Left hindlimb (tissue), 1 donor: ENCODE data around the gene DLG1.
"Not testable (repeated sequence)": the region's sequence is repeated elsewhere in the genome, so short reads cannot be mapped to it uniquely, and the experiment has no call there.

Source experiments
- DNase-seq: peaks from one replicate; pipeline ENCODE4 v3.0.0-alpha.2; 2018

The DLG1 gene

DNA sequence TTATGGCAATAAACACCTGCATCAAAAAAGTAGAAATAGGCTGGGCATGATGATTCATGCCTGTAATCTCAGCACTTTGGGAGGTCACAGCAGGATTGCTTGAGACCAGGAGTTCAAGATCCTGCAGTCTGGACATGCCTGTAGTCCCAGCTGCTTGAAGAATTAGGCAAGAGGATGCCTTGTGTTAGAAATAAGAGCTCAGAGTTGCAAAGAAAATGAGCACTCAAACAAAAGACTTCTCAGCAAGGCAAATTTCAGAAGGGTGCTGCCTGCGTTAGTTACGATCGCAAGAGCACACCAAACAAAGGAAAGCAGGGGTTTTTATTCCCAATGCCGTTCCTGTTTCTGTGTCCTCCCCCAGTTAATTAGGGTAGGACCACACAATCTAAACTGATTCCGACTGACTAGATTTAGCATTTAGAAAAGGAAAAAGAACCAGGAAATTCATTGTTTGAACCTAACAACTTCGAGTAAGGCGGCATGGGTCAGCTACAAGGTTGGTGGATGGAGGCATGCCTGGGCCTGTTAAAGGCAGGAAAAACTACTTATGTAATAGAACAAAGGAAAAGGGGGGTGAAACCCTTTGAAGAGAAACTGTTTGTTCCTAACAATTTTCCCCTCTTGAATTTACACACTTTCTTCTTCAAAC lies 55.5 kb downstream of the DLG1 start:
- no peak for DNase-seq

DNA sequence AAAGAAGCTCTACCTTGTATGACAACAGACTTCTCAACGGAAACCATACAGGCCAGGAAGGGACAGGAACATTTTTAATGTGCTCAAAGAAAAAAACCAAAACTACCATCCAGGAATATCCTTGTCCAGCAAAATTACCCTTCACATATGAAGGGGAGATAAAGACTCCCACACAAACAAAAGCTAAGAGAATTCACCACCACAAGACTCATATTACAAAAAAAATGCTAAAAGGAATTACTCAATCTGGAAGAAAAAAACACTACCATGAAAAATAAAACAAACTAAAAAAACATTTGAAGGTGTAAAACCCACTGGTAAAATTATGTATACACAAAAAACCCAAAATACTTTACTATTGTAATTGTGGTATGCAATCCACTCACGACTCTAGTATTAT lies 57.2 kb downstream of the DLG1 start:
- DNase-seq: no peak

DNA sequence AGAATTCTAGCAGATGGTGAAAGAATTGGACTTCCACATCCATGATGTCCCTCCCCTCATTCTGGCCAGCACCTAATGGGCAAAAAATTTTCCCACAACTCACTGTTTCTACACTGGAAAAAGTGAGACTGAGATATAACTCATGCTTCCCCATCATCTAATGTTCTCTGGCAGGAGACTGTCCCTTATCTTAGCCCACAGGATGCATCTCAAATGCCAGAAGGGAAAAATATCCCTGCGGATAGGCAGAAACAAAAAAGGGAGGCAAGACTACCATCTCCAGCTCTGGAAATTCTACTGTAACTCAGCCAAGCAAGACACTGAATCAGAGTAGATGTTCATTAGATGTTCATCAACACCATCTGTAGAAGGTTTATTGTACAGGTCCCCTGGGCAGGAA lies 58.6 kb downstream of the DLG1 start:
- DNase-seq: no peak

DNA sequence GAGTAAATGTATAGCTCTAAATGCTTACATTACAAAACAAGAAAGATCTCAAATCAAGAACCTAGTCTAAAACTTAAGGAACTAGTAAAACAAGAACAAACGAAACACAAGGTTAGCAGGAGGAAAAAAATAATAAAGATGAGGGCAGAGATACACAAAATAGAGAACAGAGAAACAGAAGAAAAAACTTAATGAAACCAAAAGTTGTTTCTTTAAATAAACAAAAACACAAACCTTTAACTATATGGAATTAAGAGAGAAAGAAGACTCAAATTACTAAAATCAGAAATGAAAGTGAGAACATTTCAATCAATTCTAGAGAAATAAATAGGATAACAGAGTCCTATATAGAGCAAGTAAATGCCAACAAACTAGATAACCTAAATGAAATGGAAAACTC lies 59.6 kb downstream of the DLG1 start:
- DNase-seq: no peak

DNA sequence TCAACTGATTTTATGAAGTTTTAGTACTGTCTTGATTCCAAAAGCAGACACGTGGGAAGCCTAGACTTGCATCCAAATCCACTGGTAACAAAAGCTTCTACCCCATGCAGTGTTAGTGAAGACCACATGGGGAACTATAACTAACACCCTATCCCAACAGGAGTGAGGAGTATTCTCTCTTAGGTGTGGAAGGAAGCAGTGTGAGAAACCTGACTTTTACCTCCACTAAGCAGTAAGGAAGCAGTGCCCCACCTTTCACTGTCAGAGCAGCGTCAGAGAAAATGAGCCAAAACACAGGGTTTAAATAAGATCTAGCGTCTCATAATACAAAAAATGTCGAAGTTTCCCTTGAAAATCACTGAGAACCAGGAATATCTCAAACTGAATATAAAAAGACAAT lies 60.5 kb downstream of the DLG1 start:
- no peak for DNase-seq

DNA sequence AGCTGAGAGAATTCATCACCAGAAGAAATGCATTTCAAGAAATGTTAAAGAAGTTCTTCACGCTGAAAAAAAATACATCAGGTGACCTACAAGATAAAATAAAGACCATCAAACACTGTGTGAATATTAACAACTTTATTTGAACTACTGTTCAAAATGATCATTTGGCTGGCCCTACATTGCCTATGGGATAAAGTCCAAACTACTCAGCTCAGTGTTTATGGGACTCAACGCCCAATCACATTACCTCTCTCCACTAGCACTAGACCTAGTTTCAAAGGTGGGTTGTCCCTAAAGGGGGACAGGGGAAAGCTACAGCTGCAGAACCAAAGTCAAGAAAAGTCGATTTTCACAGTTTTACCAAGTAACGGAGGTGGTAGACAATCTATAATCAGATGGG lies 62.0 kb downstream of the DLG1 start:
- no peak for DNase-seq

DNA sequence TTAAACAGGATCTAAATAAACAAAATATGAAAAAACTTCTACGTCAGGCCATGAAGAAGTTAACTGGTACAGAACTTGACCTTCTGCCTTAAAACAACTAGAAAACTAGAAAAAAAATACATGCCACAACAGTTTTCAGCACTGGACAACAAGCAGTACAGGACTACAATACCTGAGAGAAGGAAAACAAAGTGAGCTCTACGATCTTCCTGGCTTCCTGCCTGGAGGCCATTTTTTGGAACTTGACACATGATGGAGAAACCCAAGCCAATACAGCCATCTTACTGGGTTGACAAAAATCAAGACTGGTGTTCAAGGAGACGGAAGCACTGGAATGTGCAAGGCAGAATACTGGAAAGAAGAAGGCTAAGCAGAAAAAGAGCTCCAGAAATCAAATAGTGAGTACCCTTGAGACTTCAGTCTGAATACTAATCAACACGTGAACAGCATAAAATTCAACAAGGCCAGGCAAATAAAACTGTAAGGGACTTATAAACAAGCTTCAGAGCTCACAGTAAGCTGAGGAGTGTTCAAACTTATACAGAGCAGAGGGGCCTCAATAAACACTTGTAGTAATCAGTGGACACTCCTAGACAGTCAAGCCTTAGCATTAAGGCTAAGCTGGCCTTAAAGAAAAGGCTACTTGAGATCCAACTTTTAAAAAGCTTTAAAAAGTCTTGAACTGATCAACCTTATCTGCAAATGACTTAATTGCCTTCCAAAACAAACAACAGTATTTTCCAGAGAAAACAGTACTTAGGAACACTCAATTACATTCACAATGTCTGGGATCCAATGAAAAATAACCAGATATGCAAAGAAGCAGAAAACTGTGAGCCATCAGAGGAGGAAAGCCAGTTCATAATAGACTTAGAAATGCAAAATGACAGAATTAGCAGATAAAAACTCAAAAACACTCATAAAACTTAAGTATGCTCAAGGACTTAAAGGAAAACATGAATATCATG lies 63.2 kb downstream of the DLG1 start:
- no peak for DNase-seq

DNA sequence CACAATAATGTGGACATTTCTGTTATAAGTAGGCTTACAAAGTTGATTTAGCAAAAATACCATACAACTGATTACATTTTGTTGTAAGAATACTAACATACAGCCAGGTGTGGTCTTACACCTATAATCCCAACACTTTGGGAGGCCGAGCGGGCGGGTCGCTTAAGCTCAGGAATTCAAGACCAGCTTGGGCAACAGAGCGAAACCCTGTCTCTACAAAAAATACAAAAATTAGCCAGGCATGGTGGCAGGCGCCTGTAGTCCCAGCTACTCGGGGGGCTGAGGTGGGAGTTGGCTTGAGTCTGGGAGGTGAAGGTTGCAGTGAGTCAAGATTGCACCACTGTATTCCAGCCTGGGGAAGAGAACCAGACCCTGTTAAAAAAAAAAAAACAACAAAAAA lies 67.1 kb downstream of the DLG1 start:
- DNase-seq: no peak

DNA sequence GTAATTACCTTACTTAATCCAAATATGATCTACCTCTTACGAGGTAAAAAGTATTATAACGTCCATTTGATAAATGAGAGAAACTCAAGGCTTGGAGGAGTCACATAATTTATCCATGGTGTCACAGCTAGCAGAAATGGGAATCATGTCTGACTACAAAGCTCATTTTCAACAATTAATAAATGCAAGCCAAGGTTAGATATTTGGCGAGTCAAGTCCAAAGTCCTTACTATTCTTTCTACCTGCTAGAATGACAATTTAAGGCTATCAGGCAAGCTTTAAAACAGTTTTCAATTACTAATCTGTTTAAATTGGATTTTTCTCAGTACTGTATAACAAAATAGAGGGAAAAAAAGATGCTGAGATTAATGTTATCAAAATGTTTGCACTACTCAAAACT lies 68.6 kb downstream of the DLG1 start:
- DNase-seq: no peak

DNA sequence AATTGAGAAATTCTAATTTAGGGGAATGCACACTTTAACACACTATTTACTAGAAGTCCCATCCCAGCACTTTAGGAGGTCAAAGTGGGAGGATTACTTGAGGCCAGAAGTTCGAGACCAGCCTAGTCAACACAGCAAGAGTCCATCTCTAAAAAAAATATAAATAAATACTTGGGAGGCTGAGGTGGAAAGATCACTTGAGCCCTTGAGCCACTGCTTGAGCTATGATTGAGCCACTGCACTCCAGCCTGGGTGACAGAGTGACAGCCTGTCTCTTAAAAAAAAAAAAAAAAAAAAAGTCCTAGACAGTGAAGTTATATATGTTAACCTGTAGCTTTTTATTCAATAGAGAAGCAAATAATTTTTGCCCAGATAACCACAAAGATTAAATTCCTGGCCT lies 69.2 kb downstream of the DLG1 start:
- DNase-seq: no peak

DNA sequence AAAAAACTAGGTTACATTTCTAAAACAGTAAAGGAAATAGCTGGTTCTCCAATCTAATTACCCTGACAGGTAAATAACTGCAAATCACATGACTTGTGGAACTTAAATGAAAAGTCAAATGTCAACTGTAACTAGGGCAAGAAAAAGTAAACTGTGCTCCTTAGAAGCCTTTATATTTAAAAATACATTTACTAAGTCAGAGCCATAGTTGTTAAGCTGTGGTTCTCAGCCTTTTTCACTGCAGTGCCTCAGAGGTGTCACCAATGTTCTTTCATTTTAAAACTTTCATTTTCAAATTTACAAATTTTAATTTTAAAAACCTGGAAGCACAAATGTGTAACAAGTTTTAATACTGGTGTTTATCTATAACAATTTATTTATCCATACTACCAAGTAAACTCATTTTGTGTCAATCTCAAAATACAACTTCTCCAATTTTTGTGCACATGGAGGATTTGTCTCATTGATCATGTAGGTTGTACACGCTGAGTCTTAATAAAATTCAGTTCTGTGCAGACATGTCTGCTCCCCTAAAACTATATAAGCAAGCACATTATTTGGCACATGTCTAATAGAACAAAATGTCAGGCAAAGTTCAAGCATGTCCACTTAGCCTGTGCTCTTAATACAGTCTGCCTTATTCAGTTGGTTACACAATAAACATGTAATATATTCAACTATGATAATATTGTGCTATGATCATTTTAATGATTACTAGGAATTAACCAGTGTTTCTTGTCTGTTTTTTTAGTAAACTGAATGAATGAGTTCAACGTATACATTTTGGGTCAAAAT lies 70.4 kb downstream of the DLG1 start:
- DNase-seq: no peak

DNA sequence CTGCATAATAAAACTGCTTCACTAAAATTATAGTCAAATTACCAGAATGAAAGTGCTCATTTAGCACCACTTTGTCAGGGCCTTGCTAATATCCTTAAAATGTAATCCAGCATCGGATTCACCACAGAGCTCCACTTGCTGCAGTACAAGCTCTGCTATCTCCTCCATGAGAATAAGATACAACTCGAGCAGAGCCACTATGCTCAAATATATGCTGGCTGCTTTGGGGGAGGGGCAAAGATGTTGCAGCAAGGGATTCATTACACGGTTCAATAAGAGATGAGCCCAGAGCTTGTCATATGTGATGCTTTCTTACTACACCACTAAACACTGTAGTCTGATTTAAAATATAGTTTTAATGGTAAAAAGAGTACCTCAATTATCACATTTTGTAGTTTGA lies 72.2 kb downstream of the DLG1 start:
- no peak for DNase-seq

DNA sequence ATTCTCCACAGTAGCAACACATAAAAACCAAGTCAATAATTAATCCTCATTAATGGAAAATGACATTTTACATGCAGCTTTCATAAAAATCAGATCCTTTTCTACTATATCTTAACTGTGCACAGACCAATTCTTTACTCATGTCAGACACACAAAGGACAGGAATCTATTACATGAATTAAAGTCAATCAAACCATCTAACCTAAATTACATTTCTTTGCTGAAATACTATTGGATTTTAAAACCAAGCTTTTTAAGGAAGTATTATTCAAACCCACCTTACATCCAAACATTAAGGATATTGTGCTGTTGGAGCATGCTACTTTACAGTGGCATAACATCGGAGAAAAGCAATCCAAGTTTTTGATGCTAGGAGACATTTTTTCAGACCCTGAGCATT lies 72.8 kb downstream of the DLG1 start:
- DNase-seq: no peak

DNA sequence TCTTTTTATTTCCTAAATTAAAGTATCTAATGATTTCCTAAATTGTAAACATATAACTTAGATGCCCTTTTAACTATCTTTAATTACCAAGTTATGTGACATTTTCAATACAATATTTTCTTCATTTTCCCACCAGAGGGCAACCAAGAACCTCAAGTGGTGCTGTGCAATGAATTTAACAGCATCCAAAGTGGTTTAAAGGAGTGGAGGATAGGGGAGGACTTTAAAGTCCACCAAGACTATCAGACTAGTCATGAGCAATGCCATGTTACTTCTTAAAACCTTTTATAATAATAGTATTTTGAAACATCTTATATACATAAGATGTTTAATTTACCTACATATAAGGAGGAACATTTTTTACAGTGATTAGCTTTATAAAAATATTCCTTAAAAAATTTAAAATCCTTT lies 74.4 kb downstream of the DLG1 start:
- no peak for DNase-seq

DNA sequence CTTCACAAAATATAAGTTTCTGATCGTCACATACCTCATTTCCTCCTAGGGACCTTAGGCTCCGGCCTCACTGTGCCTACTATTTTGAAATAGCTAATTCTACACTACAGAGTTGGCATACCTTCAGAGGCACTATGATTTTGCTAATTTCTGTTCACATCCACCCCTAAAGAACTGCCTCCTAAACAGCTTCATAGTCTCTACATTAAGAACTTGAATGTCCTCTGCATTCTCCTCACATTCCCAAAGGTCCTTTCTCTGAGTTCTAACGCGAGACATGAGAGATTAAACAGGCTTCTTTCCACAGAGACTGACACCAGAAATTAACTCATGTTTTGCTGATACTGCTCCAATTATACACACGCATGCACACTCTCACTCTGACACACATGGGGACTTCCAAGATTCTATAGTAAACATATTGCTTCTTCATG lies 75.5 kb downstream of the DLG1 start:
- DNase-seq: no peak

DNA sequence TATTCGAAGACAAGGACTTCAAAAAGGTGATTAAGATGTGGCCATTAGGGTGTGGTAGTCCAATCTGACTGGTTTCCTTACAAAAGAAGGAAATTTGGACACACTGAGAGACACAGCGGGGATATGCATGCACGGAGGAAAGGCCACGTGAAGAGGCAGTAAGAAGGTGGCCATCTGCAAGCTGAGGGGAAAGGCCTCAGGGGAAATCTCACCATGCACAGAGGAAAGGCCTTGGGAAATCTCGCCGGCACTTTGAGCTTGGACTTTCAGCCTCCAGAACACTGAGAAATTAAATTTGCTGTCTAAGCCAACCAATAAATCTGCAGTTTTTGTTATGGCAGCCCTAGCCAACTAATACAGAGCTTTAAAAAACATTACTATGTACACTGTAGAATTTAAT lies 78.8 kb downstream of the DLG1 start:
- DNase-seq: no peak

DNA sequence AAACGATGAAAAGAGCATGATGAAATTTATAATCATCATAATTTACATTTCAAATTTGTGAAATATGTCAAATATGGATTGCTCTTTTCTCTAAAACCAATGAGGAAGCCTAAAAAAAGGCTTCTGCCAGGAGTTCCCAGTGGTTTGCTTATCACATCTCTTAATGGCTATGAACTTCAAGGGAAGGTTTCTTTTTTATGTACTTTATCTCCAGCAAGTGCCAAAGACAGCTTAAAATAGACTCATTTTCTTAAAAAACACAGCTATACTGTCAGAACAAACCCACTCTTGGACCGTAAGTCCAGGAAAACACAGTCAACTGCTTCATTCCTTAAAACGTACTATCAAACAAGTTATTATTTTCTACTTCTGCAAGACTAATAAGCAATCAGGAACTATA lies 80.2 kb downstream of the DLG1 start:
- no peak for DNase-seq

DNA sequence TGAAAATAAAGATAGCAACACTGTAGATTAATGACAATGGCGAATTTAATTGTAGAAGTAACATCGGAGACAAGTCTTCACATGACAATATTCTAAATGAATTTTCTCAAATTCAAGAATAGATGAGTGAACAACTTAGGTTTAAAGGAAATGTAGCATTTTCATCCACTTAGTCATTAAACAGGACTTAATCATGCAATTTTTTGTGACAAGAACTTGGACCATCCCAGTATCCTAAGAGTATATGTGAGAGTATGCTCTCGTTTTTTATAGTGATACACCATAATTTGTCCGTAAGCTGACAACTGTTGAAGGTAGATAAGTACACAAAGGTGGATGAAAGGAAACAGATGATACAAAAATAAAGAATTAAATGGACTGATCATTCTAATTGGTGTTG lies 81.5 kb downstream of the DLG1 start:
- DNase-seq: no peak

DNA sequence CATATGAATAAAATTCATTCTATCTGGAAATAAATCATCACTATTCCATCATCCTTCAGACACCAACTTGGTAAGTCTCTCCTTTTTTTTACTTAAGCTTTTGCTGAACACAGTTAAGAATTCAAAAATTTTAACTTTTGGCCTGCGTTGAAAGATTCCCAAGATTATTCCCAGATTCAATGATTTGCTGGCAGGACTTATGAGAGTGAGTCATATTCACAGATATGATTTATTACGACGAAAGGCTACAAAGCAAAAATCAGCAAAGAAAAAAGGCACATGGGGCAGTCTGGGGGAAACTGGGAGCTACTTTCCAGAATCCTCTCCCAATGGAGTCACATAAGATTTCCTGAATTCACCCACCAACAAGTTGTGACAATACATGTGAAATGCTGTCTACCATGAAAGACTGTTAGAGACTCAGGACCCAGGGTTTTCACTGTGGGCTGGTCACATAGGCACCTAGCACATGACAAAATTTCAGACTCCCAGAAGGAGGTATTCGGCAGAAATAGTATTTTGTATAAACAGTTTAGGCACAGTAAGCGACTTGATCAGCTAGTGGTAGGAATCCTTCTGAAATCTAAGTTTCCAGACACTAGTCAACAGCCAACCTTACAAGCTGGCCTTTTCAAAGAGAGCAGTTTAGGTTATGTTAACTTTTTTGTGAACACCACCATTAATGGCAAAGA lies 82.1 kb downstream of the DLG1 start:
- DNase-seq: no peak

DNA sequence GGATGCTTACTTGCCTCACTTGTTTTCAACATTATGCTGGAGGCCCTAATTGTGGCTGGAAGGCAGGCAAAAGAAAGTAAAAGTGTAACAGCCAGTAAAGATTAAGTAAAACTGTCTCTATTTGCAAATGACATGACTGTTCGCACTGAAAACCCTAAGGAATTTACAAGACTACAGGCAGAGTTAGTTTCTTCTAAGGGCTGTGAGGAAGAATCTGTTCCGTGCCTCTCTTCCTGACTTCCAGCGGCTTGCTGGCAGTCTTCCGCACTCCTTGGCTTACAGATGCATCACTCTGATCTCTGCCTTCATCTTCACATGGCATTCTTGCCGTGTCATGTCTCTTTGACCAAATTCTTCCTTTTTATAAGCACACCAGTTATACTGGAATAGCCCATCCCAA lies 86.1 kb downstream of the DLG1 start:
- DNase-seq: no peak

DNA sequence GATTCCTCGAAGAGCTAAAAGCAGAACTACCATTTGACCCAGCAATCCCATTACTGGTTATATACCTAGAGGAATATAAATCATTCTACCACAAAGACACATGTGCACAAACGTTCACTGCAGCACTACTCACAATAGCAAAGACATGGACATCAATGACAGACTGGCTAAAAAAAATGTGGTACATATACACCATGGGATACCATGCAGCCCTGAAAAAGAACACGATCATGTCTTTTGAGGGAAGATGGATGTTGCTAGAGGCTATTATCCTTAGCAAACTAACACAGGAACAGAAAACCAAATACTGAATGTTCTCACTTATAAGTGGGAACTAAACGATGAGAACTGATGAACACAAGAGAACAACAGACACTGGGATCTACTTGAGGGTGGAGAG lies 86.7 kb downstream of the DLG1 start:
- not testable (repeated sequence) for DNase-seq

DNA sequence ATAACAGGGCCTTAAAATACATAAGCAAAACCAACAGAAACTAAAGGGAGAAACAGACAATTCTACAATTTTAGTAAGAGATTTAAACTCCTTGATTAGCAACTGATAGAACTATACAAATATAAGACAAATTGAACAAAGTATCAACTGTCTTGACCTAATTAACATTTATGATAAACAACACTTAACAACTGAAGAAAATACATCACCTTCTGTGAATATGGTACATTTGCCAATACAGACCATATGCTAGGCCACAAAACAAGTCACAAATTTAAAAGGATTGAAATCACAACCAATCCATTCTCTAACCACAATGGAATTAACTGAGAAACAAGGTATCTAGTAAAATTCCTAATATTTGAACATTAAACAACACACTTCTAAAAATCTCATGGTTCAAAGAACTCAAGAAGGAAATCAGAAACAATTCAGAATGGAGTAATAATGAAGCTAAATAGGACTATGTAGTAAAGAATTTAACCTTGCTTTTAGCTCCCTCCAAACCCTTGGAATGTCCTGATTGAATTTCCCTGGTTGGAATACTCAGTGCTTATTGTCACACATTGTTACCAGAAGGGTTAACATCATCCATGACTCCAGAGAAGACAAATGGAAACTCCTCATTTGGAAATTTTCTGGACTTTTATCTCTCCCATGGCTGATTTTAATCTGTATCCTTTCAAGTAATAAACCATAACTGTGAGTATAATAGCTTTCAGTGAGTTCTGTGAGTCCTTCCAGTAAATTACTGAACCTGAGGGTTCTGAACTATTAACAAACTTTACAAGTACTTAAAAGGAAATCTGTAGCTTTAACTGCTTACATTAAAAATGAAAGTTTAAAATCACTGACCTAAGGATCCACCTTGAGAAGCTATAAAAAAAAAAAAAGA lies 88.8 kb downstream of the DLG1 start:
- DNase-seq: no peak
